NCI-H82 (cell line): ENCODE measurements around the gene GRAMD4.

ENCODE experiments used
- DNase-seq: peaks from one replicate; lab custom pipeline; 2025; lab: John Stamatoyannopoulos, UW

GRAMD4 gene

DNA sequence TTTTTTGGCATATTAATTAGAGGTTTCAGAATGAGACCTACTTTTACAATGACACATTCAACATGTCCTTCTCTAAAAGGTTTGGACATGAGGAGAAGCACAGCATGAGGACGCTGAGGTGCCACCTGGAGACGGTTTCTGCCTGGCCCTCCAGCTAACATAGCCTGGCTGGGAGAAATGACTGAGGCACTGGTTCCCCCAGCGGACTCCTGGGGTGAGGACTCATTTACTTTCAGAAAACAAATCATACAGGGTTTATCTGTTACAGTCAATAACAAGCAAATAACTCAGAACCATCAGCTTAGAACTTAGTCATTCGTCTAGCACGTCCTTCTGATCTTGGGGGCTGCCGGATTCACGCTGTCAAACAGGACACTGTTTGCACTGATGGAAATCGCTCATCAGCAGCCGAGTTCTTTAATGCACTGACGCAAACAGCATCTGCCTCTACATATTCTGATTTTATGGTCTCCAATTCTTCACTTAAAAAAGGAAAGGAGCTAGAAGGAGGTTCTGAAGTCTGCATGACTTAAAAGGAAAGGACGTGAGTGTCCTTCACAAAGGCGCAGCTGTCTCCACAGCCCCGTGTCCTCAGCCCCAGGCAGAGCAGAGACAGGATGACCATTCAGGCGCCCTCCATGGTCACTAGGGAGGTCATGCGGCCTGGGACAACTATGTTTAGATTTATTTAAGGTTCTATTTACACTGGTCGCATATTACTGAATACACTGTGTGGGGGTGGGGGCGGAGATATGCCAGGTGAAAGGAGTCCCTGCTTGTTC lies 73.6 kb downstream of the GRAMD4 start:
- no peak for DNase-seq

DNA sequence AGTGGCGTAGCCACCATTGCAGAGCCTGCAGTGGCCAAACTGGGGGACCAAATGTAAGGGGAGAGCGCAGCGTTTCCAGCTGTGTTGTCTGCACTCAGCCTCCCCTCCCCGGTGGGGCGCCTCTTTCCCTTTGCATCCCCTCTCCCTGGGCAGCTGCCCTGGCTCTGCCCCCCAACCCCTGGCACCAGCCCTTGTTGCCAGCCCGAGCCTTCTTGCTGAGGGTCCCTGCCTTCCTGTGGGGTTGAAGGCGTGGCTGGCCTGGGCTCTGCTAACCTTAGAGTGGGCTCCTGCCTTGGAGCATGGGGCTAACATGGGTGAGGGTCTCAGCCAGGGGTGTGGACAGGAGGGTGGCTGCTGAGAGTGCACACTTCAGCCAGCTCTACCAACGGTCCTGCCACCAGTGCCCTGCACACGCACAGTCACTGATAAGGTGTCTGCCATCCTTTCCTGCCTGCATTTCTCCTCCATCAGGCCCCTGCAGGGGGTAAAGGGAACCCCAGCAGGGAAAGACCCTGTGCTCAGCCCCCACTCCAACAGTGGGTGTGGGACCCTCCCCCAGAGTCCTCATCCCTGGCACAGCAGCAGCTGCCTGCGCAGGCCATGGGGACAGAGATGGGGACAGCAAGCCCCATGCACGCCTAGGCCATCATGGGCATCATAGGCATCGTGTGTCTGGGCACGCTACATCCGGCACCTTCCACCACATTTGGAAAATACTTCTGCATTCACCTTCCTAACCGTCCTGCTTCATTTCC lies 74.4 kb downstream of the GRAMD4 start:
- no peak for DNase-seq

- DNase-seq: no peak
Measured at GRCh38 chr22:46695346-46696228, 75.4 kb downstream of the GRAMD4 start.

GRCh38 chr22:46696229-46696518 lies 76.0 kb downstream of the GRAMD4 start:
- DNase-seq: no peak

GRCh38 chr22:46696614-46697013 lies 76.4 kb downstream of the GRAMD4 start:
- no peak for DNase-seq

DNA sequence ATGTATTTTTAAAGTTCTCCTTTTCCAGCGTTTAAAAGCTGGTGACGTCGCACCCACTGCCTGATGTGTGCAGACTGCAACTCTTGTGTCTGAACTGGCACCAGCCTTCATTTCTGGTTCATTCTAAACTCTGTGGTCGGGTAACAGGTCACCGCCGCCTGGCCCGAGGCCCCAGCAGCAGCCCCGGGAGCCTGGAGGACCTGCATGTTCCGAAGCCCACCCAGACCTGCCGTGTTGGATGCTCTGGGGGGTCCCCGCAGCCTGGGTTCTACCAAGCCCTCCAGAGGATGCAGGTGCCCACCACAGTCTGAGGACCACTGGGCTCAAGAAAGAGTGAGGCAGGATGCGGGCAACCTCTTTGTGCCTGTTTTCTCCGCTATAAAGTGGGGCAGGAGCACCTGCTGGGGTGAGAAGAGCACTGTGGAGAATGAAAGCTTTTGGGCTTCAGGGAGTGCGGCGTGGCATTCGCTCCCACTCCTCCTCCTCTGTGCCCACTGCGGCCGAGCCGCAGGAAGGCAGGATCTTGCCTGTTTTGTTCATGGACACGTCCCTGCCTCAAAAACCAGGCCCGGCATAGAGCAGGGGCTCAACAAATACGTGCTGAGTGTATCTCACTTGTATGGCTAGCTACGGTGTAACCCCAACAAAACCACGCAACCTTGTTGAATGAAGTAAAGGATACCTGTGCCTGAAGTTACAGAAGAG lies 77.8 kb downstream of the GRAMD4 start:
- DNase-seq: no peak

DNA sequence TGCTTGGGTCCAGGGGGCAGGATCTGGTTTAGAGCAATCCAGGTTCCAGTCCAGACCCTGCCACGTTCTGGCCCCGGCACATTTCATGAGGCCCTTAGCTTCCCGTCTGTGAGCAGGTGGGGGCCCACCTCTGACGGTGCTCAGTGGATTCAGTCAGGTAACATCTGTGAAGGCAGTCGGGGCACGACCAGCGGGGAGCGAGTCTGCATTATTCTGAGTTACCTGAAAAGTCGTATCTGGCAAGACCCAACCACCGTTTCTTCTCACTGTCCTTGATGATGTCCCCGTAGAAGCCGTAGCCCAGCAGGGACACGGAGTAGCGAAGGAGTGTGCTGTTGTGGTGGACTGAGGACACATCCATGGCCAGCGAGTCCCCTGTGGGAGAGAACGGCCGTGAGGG lies 78.9 kb downstream of the GRAMD4 start:
- no peak for DNase-seq

DNA sequence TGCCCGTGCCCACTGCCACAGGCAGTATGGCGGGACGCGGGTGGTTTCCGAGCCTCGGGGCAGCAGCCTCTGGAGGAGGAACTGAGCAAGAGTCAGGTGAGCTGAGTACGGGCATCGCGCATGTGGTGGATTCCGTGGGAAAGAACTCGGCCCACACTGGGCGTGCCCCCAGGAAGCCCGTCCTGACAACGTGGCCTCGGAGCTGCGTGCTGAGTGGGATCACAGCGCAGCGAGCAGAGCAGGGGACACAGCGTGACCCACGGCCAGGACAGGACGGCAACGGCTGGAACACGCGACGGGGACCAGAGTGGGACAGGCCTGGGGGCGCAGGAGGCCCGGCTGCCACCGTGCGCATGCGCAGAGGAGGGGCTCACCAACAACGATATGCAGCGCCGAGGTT lies 81.1 kb downstream of the GRAMD4 start:
- DNase-seq: no peak

- DNase-seq: no peak
Measured at GRCh38 chr22:46703171-46703995, 83.2 kb downstream of the GRAMD4 start.

- no peak for DNase-seq
Measured at GRCh38 chr22:46703996-46704370, 83.8 kb downstream of the GRAMD4 start.

DNA sequence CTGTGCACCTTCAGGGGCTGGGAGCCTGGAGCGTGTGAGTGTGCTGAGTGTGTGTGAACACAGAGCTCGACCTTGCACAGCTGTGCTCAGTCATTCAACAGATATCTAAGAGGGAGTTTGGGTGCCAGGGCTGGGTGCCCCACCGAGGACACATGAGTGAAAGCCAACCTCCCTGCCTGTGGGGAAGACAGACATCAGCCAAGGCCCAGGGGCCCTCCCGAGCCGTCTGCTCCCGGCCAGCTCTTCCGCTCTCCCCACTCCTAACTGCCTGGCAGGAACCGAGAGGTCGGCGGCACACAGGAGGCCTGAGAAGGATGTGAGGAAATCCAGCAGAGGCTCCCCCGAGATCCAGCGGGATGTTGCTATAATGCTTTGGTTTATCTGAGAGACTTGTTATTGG lies 85.9 kb downstream of the GRAMD4 start:
- no peak for DNase-seq

- no peak for DNase-seq
Measured at GRCh38 chr22:46707305-46707704, 87.1 kb downstream of the GRAMD4 start.

DNA sequence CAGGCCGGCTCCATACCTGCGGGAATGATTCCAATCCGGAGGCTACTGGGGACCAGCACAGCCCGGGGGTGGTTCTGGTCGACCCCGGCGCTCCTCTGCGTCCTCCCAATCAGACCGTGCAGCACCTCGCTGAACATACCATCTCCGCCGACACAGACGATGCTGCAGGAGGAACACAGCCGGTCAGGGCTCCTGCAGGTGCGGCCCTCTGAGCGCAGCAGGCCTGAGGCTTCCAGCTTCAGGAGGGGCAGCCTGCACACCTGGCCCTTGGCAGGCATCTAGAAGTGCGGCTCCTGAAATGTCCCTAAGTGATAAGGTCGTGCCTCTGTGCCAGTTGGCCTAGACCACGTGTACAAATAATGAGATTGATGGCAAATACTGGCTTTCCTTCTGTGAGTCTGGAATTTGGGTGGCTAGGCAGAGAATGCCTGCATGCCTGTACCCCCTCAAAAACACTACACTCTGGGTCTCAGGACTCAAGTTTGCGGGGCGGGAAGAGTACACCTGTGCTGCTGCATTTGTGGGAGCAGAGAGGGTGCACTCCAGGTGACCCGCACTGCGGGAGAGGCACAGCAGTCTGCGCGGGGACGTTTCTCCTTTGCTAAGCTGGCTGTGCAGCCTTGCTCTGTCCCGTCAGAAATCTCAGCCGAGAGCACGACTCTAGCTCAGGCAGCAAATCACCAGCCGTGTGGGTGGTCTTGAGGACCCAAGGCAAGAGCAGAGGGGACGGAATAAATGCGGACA lies 87.8 kb downstream of the GRAMD4 start:
- no peak for DNase-seq

GRCh38 chr22:46708766-46709330 lies 88.7 kb downstream of the GRAMD4 start:
- no peak for DNase-seq

GRCh38 chr22:46710806-46711205 lies 90.6 kb downstream of the GRAMD4 start:
- DNase-seq: no peak

- DNase-seq: no peak
Measured at GRCh38 chr22:46712288-46712687, 92.1 kb downstream of the GRAMD4 start.

- DNase-seq: no peak
Measured at GRCh38 chr22:46714550-46714949, 94.4 kb downstream of the GRAMD4 start.

DNA sequence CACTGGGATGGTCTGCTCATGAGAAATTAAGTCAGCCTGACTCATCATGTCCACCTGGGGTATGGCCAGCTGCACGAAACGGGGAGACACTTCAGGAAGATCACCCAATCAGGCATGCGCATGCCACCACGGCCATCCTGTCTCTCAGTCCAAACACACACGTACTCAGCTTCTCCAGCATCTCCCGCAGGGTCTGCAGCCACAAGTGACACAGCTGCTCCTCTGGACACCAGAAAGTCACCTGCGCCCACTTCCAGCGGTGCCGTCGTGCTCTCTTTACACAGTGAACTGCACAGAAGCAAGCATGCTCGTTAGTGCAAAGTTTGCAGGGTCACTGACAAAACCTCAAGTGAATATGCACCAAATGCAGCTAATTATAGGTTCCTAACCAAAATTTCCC lies 99.7 kb downstream of the GRAMD4 start:
- DNase-seq: no peak

DNA sequence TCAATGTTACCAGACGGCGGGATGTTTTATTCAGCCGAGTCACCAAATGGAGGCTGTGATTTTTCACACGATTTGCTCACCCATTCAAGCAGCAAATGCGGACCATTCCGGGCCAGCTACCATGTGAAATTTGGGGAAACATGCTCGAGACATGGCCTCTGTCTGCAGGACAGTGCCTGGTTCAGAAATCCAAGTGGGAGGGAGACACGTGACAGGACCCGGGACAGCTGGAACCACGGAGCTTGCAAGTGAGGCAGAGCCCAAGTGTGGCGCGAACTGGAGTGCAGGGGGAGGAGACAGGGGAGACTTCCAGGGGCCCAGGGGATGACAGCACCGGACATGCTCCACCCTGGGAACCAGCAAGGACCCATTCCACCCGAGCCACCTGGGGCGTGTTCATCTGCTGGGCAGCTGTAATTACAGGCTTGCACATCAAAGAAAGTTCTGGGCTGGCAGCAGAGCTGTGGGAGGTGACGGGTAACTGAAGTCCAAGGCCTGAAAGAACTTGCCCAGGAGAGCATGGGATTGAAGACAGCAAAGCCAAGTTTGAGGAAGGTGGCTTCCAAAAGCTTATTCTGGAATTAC lies 101.4 kb downstream of the GRAMD4 start:
- no peak for DNase-seq

GRCh38 chr22:46723882-46724281 lies 103.7 kb downstream of the GRAMD4 start:
- no peak for DNase-seq
